ENCODE data around the gene ZBTB42. TPM values are rescaled to one million over a fixed set of nuclear protein-coding genes. Genes with fewer than 3 reads are reported as not detected.

The ZBTB42 gene
- total and polyA plus RNA-seq, 2 donors (not counting 1 experiment from before 2014, with no cell fraction given), result 1.6 to 8.3 TPM

DNA sequence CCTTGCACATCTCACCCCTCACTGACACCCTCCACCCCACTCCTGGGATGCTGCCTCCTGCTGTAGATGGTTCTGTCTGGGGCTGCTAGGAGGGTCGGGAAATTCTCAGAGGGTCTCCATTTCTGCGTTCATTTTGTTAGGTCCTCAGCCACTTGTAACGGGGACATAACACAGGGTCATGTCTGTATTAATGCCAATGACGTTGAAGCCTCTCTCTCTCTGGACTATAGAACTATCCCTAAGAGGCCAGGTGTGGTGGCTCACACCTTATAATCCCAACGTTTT is 33.3 kb upstream of the ZBTB42 start:
- CTCF ChIA-PET, result interaction anchor here (1.4 to 6.1 kb wide), 4 partner anchors 13 to 59 kb away, joined by 4 to 89 read pairs (median 10); no protein-coding TSS in a partner anchor
- H3K4me1 Mint-ChIP-seq, result peaks cover 8% of the 10 kb centered on the region
- DNase-seq (no peak), ATAC-seq (ENCODE audit: low read depth) (no peak)
- H3K9me3 Mint-ChIP-seq (ENCODE audit: insufficient read depth), result no peaks in the 10 kb centered on the region
- H3K4me3 Mint-ChIP-seq, result no peak overlapping the region
- 97% methylated on average over 5 of the region's 5 CpGs for WGBS (ENCODE audit: insufficient coverage)
- H3K27ac Mint-ChIP-seq, result no peak overlapping the region
- POLR2A ChIA-PET, result no interaction called here
- H3K9me3 ChIP-seq (ENCODE audit: control extremely low read depth in 1 of 3, control insufficient read depth in 2 of 3, insufficient read depth in 1 of 3, low read length in 2 of 3), result peaks cover 0 to 14% (median 3%) of the 10 kb centered on the region in 3 donors
- peaks cover 0 to 8% of the 10 kb centered on the region in 2 donors for H3K4me1 ChIP-seq (ENCODE audit: control insufficient read depth in 2 of 2, insufficient read depth in 2 of 2, low read length in 2 of 2)
- no peak overlapping the region for H3K27ac ChIP-seq (ENCODE audit: low read length in 2 of 2)
- no peak overlapping the region for H2AFZ ChIP-seq (ENCODE audit: insufficient read depth, low read depth, low read length, poor library complexity, severe bottlenecking)
- TF ChIP-seq EZH2 (IDR thresholded peaks at IDR 0.05; ENCODE audit: borderline replicate concordance, insufficient read depth, low read depth, low read length, poor library complexity, severe bottlenecking) (no peak), CTCF (IDR thresholded peaks at IDR 0.05) (no peak)
- peaks cover 0 to 10% of the 10 kb centered on the region in 2 experiments for H3K36me3 ChIP-seq (replicated peaks in 1 of 2; ENCODE audit: control extremely low read depth in 1 of 2, control insufficient read depth in 1 of 2, extremely low read depth in 1 of 2, insufficient read depth in 2 of 2, low read length in 1 of 2)
- H3K79me2 ChIP-seq (ENCODE audit: control insufficient read depth, insufficient read depth, low read length), result no peaks in the 10 kb centered on the region
- no peak overlapping the region for H3K4me2 ChIP-seq (replicated peaks; ENCODE audit: low read depth, low read length, poor library complexity, severe bottlenecking)
- H3K27me3 Mint-ChIP-seq, result no peaks in the 10 kb centered on the region
- H4K20me1 ChIP-seq (ENCODE audit: control insufficient read depth, insufficient read depth, low read length, poor library complexity, severe bottlenecking), result no peaks in the 10 kb centered on the region
- no peak overlapping the region for H3K9ac ChIP-seq (ENCODE audit: low read length)
- H3K4me3 ChIP-seq (ENCODE audit: control extremely low read depth in 1 of 5, extremely low read depth in 1 of 5, insufficient read depth in 1 of 5, low read depth in 2 of 5, low read length in 4 of 5), result no peak overlapping the region
- no peaks in the 10 kb centered on the region for H3K27me3 ChIP-seq (replicated peaks in 1 of 4; ENCODE audit: control extremely low read depth in 1 of 4, control insufficient read depth in 3 of 4, insufficient read depth in 4 of 4, low read length in 3 of 4)
- intact Hi-C loops (cut with micrococcal nuclease), result no loop called here

- ChIA-PET CTCF (interaction anchor here (0.6 to 6.1 kb wide), 27 partner anchors 9 to 278 kb away, joined by 3 to 89 read pairs (median 4); partner anchors contain the start of genes PLD4, SIVA1 and ZBTB42), POLR2A (interaction anchor here (1.0 to 1.1 kb wide), 2 partner anchors 16 to 57 kb away, joined by 3 to 4 read pairs; partner anchors contain the start of gene SIVA1)
- Histone ChIP-seq H2AFZ (ENCODE audit: insufficient read depth, low read depth, low read length, poor library complexity, severe bottlenecking) (peak overlapping the region; percentile 30), H3K27me3 (replicated peaks in 1 of 4; ENCODE audit: control extremely low read depth in 1 of 4, control insufficient read depth in 3 of 4, insufficient read depth in 4 of 4, low read length in 3 of 4) (no peaks in the 10 kb centered on the region), H4K20me1 (ENCODE audit: control insufficient read depth, insufficient read depth, low read length, poor library complexity, severe bottlenecking) (no peaks in the 10 kb centered on the region), H3K4me1 (ENCODE audit: control insufficient read depth in 2 of 2, insufficient read depth in 2 of 2, low read length in 2 of 2) (peaks cover 0 to 8% of the 10 kb centered on the region in 2 donors), H3K4me3 (ENCODE audit: control extremely low read depth in 1 of 5, extremely low read depth in 1 of 5, insufficient read depth in 1 of 5, low read depth in 2 of 5, low read length in 4 of 5) (no peak overlapping the region), H3K9me3 (ENCODE audit: control extremely low read depth in 1 of 3, control insufficient read depth in 2 of 3, insufficient read depth in 1 of 3, low read length in 2 of 3) (peaks cover 0 to 14% (median 3%) of the 10 kb centered on the region in 3 donors), H3K36me3 (replicated peaks in 1 of 2; ENCODE audit: control extremely low read depth in 1 of 2, control insufficient read depth in 1 of 2, extremely low read depth in 1 of 2, insufficient read depth in 2 of 2, low read length in 1 of 2) (peaks cover 0 to 10% of the 10 kb centered on the region in 2 experiments), H3K27ac (ENCODE audit: low read length in 2 of 2) (no peak overlapping the region), H3K9ac (ENCODE audit: low read length) (no peak overlapping the region), H3K79me2 (ENCODE audit: control insufficient read depth, insufficient read depth, low read length) (no peaks in the 10 kb centered on the region), H3K4me2 (replicated peaks; ENCODE audit: low read depth, low read length, poor library complexity, severe bottlenecking) (peak overlapping the region; percentile 23)
- H3K4me3 Mint-ChIP-seq, result no peak overlapping the region
- ATAC-seq (ENCODE audit: low read depth), result peak; percentile 95
- DNase-seq, result peak; percentile 88
- 20% methylated on average over 20 of the region's 25 CpGs for WGBS (ENCODE audit: insufficient coverage)
- no peaks in the 10 kb centered on the region for H3K27me3 Mint-ChIP-seq
- TF ChIP-seq EZH2 (IDR thresholded peaks at IDR 0.05; ENCODE audit: borderline replicate concordance, insufficient read depth, low read depth, low read length, poor library complexity, severe bottlenecking) (no peak), CTCF (IDR thresholded peaks at IDR 0.05) (peak; percentile 95)
- intact Hi-C loops (cut with micrococcal nuclease), result loop anchor here (1.0 kb wide), 3 partner anchors 16 to 58 kb away; partner anchors contain the start of gene ZBTB42
- peaks cover 8% of the 10 kb centered on the region for H3K4me1 Mint-ChIP-seq
- H3K27ac Mint-ChIP-seq, result no peak overlapping the region
- no peaks in the 10 kb centered on the region for H3K9me3 Mint-ChIP-seq (ENCODE audit: insufficient read depth)
These were observed 32.2 kb upstream of the ZBTB42 start for GRCh38 chr14:104768437-104769323.
